HG03565 (cell line): ENCODE data around the gene PDE12.
"Not testable (repeated sequence)": the region's sequence is repeated elsewhere in the genome, so short reads cannot be mapped to it uniquely, and the experiment has no call there.

Experiments
- ATAC-seq: cut with Tn5 transposase; IDR thresholded peaks from one replicate; pipeline ENCODE4 v1.9.1; 2021; ENCODE audit warnings: mild to moderate bottlenecking, moderate library complexity; ENCODE audit not compliant: unreplicated experiment

Gene PDE12

GRCh38 chr3:57582474-57583168, 26.5 kb downstream of the PDE12 start:
- ATAC-seq, result no peak

GRCh38 chr3:57583544-57583943, 27.5 kb downstream of the PDE12 start:
- ATAC-seq, result no peak

DNA sequence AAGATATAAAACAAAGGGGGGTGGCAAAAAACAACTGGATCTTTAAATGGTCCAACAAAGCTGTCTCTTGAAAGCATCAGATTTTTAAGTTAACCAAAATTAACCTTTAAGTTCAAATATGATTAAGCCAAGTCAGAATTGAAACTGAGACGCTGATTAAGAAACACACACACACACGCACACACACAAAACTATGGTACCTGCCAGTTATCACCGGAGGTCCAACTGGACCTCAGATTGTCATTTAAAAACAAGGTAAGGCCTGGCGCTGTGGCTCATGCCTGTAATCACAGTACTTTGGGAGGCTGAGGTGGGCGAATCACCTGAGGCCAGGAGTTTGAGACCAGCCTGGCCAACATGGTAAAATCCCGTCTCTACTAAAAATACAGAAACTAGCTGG, 30.7 kb downstream of the PDE12 start:
- ATAC-seq, result no peak

- no peak for ATAC-seq
Measured at GRCh38 chr3:57587905-57588304, 31.8 kb downstream of the PDE12 start.

- no peak for ATAC-seq
Measured at GRCh38 chr3:57592306-57592705, 36.2 kb downstream of the PDE12 start.

GRCh38 chr3:57594144-57594543, 38.1 kb downstream of the PDE12 start:
- no peak for ATAC-seq

GRCh38 chr3:57594576-57594975, 38.5 kb downstream of the PDE12 start:
- no peak for ATAC-seq

- no peak for ATAC-seq
Measured at GRCh38 chr3:57596495-57597126, 40.5 kb downstream of the PDE12 start.

GRCh38 chr3:57597127-57597923, 41.3 kb downstream of the PDE12 start, which contains the start of gene ARF4:
ARF4 (minus strand) TSS chr3:57597344; CDS start chr3:57597140, 204 bp downstream.
- peak; percentile 92 for ATAC-seq

DNA sequence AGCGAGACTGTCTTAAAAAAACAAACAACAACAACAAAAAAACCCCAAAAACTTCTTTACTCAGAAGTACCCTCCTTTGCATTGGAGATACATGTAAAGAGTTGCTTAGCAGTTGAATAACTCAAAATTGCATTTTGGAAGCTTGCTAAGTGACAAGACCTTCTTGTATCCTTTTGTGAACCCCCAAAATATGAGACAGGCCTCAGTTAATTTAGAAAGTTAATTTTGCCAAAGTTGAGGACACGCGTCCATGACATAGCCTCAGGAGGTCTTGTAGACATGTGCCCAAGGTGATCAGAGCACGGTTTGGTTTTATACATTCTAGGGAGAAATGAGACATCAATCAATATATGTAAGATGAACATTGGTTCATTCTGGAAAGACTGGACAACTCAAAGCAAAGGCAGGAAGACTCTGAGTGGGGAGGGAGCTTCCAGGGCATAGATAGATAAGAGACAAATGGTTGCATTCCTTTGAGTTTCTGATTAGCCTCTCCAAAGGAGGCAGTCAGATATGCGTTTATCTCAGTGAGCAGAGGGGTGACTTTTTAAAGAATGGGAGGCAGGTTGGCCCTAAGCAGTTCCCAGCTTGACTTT, 42.8 kb downstream of the PDE12 start:
- no peak for ATAC-seq

GRCh38 chr3:57600195-57600594, 44.1 kb downstream of the PDE12 start:
- ATAC-seq, result no peak

GRCh38 chr3:57604971-57605370, 48.9 kb downstream of the PDE12 start:
- no peak for ATAC-seq

DNA sequence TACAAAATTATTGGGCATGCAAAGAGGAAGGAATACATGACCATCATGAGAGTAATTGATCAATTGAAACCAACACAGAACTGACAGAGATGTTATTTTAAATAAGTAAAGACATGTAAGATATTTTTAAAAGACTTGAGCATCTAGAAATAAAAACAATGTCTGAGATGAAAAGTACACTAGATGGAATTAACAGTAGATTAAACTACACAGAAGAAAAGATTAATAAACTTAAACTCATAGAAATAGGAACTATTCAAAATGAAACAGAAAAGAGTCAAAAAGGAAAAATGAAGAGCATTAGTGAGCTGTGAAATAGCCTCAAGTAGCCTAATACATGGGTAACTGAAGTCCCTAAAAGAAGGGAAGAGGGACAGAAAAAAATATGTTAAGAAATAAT, 49.6 kb downstream of the PDE12 start:
- ATAC-seq, result no peak

DNA sequence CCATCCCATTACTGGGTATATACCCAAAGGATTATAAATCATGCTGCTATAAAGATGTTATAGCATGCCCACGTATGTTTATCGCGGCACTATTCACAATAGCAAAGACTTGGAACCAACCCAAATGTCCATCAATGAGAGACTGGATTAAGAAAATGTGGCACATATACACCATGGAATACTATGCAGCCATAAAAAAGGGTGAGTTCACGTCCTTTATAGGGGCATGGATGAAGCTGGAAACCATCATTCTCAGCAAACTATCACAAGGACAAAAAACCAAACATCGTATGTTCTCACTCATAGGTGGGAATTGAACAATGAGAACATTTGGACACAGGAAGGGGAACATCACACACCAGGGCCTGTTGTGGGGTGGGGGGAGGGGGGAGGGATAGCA, 55.8 kb downstream of the PDE12 start:
- not testable (repeated sequence) for ATAC-seq

- ATAC-seq, result no peak
Measured at GRCh38 chr3:57616233-57616632, 60.2 kb downstream of the PDE12 start.
